Uterus (tissue), 4 donors: ENCODE data around the gene STAMBPL1. TPM values are rescaled to one million over a fixed set of nuclear protein-coding genes. Genes with fewer than 3 reads are reported as not detected.
A peak's percentile ranks its signal among the peaks of the same experiment; 100 is the strongest.
"Not testable (repeated sequence)": the region's sequence is repeated elsewhere in the genome, so short reads cannot be mapped to it uniquely, and the experiment has no call there.

ENCODE experiments used
- DNase-seq, 2 donors: peaks; one replicate each; pipeline ENCODE4 v3.0.0-alpha.2; 2019 to 2020
- H3K27ac ChIP-seq, 2 donors: fragments of 200-600 bp; sonication (generic); 1 replicate in 1 of 2; 2 replicates in 1 of 2; pipeline ENCODE4 v1.5.1; 2016 to 2018
- H3K27me3 ChIP-seq, 2 donors: fragments of 200-600 bp; sonication (generic); one replicate each; pipeline ENCODE4 v1.5.1; 2018 to 2019; ENCODE audit warnings: control low read depth in 1 of 2
- H3K36me3 ChIP-seq, 2 donors: fragments of 200-600 bp; sonication (generic); one replicate each; pipeline ENCODE4 v1.5.1; 2019; ENCODE audit warnings: control low read depth in 1 of 2
- H3K4me1 ChIP-seq, 2 donors: fragments of 200-600 bp; sonication (generic); one replicate each; pipeline ENCODE4 v1.5.1; 2018 to 2019; ENCODE audit warnings: control low read depth in 1 of 2
- H3K4me3 ChIP-seq, 2 donors: fragments of 200-600 bp; sonication (generic); 1 replicate in 1 of 2; 2 replicates in 1 of 2; pipeline ENCODE4 v1.5.1; 2018 to 2019; ENCODE audit warnings: mild to moderate bottlenecking in 1 of 2
- H3K9me3 ChIP-seq, 2 donors: fragments of 200-600 bp; sonication (generic); one replicate each; pipeline ENCODE4 v1.5.1; 2019; ENCODE audit warnings: control low read depth in 1 of 2
- POLR2A ChIP-seq, 2 donors: fragments of 450-650 bp; IDR thresholded peaks; one replicate each; pipeline ENCODE4 v1.6.1; 2016; ENCODE audit warnings: antibody characterized with exemption in 2 of 2, mild to moderate bottlenecking in 1 of 2, moderate library complexity in 1 of 2
- intact Hi-C: fragments of 100-400 bp; cut with DNase I; formaldehyde crosslinking; loops from one replicate; pipeline ENCODE4 v1.15.1; 2023; ENCODE audit warnings: low total_unique reads
- total RNA-seq, 4 donors: library from RNA; depleted of rRNA in 3 of 4; stranded (reverse); fragments of >200 nt in 3 of 4; gene quantifications; one replicate each; pipeline versions ENCODE4 v1.1.0 to v1.2.4, GENCODE V29; 2014 to 2023
- TF ChIP-seq, protein P1 (sequence below), 4 experiments: fragments of 200-600 bp in 2 of 4; fragments of 450-650 bp in 2 of 4; sonication (generic) in 2 of 4; IDR thresholded peaks; one replicate each; pipeline ENCODE4 v1.5.1; 2016 to 2019; ENCODE audit warnings: antibody characterized with exemption in 4 of 4, mild to moderate bottlenecking in 2 of 4, moderate library complexity in 1 of 4
- donor health status: DM: yes; HTN: yes; CAD: no.

STAMBPL1 gene
- total RNA-seq, 4 donors from 2014 or later = 3.8 to 23.6 (median 6.5) TPM

DNA sequence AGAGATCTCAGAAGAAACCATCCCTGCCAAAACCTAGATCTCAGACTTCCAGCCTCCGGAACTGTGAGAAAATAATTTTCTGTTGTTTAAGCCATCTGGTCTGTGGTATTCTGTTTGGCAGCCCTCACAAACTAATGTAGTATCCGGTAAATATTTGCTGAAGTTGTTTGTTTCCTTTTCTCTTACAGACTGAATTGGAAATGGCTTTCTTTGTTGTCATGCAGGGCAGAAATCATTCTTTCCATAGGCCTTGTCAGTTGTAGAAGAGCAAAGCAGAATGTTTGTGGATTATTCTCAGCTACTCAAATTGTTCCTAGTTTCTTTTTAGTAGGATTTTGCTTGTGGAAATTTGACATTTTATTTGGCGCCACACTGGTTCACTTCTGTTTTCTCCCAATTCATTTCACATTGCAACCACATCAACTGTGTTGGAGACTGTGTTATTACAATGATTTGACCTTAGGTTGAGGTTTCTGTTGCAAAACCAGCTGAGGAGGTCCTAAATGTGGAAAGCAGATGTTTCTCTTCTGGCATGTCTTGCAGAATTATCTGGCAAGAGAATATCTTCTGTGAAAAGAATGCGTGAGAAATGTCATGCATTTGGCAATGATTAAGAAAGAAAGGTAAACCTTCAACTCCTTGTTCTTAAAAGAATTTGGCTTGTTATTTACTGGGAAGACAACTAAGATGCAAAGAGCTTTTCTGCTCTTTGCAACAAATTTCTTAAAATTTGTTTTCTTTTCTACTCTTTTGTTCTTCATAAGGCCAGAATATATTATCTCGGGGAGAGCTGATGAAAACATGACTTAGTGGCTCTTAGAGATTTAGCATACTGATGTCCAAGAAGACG lies 46.7 kb downstream of the STAMBPL1 start:
- no peak for TF ChIP-seq POLR2A (IDR thresholded peaks at IDR 0.05)
- TF ChIP-seq, protein P1, sequence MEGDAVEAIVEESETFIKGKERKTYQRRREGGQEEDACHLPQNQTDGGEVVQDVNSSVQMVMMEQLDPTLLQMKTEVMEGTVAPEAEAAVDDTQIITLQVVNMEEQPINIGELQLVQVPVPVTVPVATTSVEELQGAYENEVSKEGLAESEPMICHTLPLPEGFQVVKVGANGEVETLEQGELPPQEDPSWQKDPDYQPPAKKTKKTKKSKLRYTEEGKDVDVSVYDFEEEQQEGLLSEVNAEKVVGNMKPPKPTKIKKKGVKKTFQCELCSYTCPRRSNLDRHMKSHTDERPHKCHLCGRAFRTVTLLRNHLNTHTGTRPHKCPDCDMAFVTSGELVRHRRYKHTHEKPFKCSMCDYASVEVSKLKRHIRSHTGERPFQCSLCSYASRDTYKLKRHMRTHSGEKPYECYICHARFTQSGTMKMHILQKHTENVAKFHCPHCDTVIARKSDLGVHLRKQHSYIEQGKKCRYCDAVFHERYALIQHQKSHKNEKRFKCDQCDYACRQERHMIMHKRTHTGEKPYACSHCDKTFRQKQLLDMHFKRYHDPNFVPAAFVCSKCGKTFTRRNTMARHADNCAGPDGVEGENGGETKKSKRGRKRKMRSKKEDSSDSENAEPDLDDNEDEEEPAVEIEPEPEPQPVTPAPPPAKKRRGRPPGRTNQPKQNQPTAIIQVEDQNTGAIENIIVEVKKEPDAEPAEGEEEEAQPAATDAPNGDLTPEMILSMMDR (IDR thresholded peaks at IDR 0.05) = no peak
- Histone ChIP-seq H3K4me3 (peak overlapping the region in 1 of 2 donors; percentile 3), H3K9me3 (no peaks in the 10 kb centered on the region), H3K27me3 (no peaks in the 10 kb centered on the region), H3K27ac (peak overlapping the region; percentile 61 to 84), H3K4me1 (peaks cover 0 to 3% of the 10 kb centered on the region in 2 donors), H3K36me3 (no peaks in the 10 kb centered on the region)
- DNase-seq = no peak
- intact Hi-C loops = no loop called here

DNA sequence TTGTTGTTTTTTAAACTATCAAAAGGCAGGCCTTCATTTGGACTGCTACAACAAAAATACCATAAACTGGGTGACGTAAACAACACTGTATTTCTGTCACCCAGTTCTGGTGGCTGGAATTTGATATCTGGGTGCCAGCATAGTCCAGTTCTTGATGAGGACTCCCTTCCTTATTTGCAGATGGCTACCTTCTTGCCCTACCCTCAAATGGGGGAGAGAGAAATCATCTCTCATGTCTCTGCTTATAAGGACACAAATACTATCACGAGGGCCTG lies 47.3 kb downstream of the STAMBPL1 start:
- Histone ChIP-seq H3K36me3 (no peaks in the 10 kb centered on the region), H3K27ac (peak overlapping the region; percentile 52 to 84), H3K9me3 (no peaks in the 10 kb centered on the region), H3K27me3 (no peaks in the 10 kb centered on the region), H3K4me3 (no peak overlapping the region), H3K4me1 (peaks cover 3% of the 10 kb centered on the region in 2 donors)
- DNase-seq = no peak
- intact Hi-C loops = no loop called here
- no peak for TF ChIP-seq POLR2A (IDR thresholded peaks at IDR 0.05)
- TF ChIP-seq, protein P1 (IDR thresholded peaks at IDR 0.05) = no peak

DNA sequence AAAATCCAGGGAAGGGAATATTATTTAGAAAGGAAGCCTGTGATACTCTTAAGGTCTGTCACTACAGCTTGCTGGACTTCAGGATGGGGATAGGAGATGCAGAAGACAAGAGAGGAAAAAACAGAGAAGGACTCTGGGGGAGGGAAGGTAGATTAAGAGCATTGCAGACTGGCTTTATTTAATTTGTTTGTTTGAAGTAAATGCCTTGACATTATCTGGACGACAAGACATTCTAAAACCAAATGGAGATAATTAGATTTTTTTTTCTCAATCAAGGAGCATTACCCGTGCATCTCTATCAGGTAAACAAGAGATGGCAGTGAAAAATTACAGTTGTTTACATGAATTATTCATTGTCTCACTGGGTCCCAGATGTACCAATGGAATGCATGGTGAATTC lies 48.2 kb downstream of the STAMBPL1 start:
- H3K4me1 ChIP-seq = peaks cover 3 to 5% of the 10 kb centered on the region in 2 donors
- TF ChIP-seq, protein P1 (IDR thresholded peaks at IDR 0.05) = no peak
- intact Hi-C loops = no loop called here

DNA sequence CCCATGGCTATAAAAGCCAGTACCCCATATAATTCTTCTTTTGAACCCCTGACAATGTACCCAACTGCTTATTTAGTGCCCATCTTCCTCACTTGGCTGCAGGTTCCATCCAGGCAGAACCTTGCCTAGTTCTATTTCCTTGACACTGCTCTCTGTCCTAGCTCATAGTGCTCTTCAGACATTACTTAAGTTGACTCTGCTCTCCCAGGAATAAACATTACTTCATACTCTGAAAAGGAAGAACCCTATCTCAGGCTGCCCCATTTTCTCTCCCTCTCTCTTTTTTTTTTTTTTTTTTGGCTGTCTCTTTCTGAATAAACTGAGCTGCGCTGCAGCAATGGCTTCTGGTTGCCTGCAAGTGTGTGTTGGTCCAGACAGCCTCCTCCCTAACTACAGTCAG lies 51.5 kb downstream of the STAMBPL1 start:
- intact Hi-C loops = loop anchor here (5.0 kb wide), 1 partner anchor 94 kb away; no protein-coding TSS in a partner anchor
- Histone ChIP-seq H3K4me1 (peaks cover 3 to 5% of the 10 kb centered on the region in 2 donors), H3K4me3 (no peak overlapping the region), H3K9me3 (no peaks in the 10 kb centered on the region), H3K36me3 (no peaks in the 10 kb centered on the region), H3K27ac (peak overlapping the region; percentile 66 to 83), H3K27me3 (no peaks in the 10 kb centered on the region)
- TF ChIP-seq POLR2A (IDR thresholded peaks at IDR 0.05) = no peak
- TF ChIP-seq, protein P1 (IDR thresholded peaks at IDR 0.05) = no peak
- DNase-seq = no peak

More for the DNA sequence above, 48.2 kb downstream of the STAMBPL1 start:
- no peaks in the 10 kb centered on the region for H3K27me3 ChIP-seq
- H3K4me3 ChIP-seq = no peak overlapping the region
- H3K27ac ChIP-seq = peak overlapping the region in 1 of 2 donors; percentile 84
- H3K9me3 ChIP-seq = no peaks in the 10 kb centered on the region
- H3K36me3 ChIP-seq = no peaks in the 10 kb centered on the region
- DNase-seq = no peak

DNA sequence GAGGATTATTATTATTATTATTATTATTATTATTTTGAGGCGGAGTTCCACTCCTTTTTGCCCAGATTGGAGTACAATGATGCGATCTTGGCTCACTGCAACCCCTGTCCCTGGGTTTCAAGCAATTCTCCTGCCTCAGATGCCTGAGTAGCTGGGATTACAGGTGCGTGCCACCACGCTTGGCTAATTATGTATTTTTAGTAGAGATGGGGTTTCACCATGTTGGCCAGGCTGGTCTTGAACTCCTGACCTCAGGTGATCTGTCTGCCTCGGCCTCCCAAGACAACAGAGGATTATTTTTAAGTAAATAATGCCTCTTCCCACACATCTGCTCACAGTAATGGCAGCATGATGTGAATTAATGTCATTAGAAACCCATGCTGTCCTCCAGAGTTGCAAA lies 52.0 kb downstream of the STAMBPL1 start:
- intact Hi-C loops = loop anchor here (5.0 kb wide), 1 partner anchor 95 kb away; no protein-coding TSS in a partner anchor

More for the DNA sequence above, 52.0 kb downstream of the STAMBPL1 start:
- H3K4me1 ChIP-seq, DNase-seq, H3K36me3 ChIP-seq, H3K27me3 ChIP-seq, H3K4me3 ChIP-seq, H3K9me3 ChIP-seq: not testable (repeated sequence)
- H3K27ac ChIP-seq = peak overlapping the region; percentile 66 to 83
